SK-N-SH treated with all-trans-retinoic acid at 6 μM for 48 hours (cell line): ENCODE results near the gene LSR.

ENCODE experiments used
- ARNTL ChIP-seq: fragments of 450-650 bp; formaldehyde crosslinking; IDR thresholded peaks from 2 replicates; pipeline ENCODE4 v1.5.0; 2020; ENCODE audit warnings: low read depth, mild to moderate bottlenecking, moderate library complexity, borderline replicate concordance
- CREB5 ChIP-seq: fragments of 250-450 bp; sonication (Bioruptor Pico); IDR thresholded peaks from 2 replicates; pipeline ENCODE4 v1.5.1; 2020; ENCODE audit warnings: low read depth, mild to moderate bottlenecking, moderate library complexity
- PPARA ChIP-seq: fragments of 250-450 bp; sonication (Bioruptor Pico); IDR thresholded peaks from 2 replicates; pipeline ENCODE4 v1.5.0; 2020; ENCODE audit warnings: mild to moderate bottlenecking, borderline replicate concordance
- RARB ChIP-seq: fragments of 250-450 bp; sonication (Bioruptor Pico); IDR thresholded peaks from 2 replicates; pipeline ENCODE4 v1.8.0; 2021; ENCODE audit warnings: mild to moderate bottlenecking, moderate library complexity
- ZFP3 ChIP-seq: fragments of 250-450 bp; sonication (Bioruptor Pico); IDR thresholded peaks from 2 replicates; pipeline ENCODE4 v1.5.0; 2020; ENCODE audit warnings: mild to moderate bottlenecking, moderate library complexity

- TF ChIP-seq ZFP3 (no peak), RARB (CRISPR knock-in tag) (no peak), PPARA (CRISPR knock-in tag) (no peak), ARNTL (CRISPR knock-in tag) (no peak), CREB5 (CRISPR knock-in tag) (no peak)
These were observed 5.8 kb downstream of the LSR start for GRCh38 chr19:35254341-35255297.
